ENCODE results near the gene GAS7. TPM values are rescaled to one million over a fixed set of nuclear protein-coding genes. Genes with fewer than 3 reads are reported as not detected.
A peak's percentile ranks its signal among the peaks of the same experiment; 100 is the strongest.

The GAS7 gene
- total and polyA plus RNA-seq, 12 donors = 19.8 to 111 (median 61.8) TPM

- intact Hi-C loops (cut with DNase I) = no loop called here
- TF ChIP-seq CTCF (IDR thresholded peaks at IDR 0.05) = no peak
- Histone ChIP-seq H3K36me3 (no peaks in the 10 kb centered on the region), H3K27me3 (peaks cover 0 to 9% (median 0%) of the 10 kb centered on the region in 7 donors), H3K27ac (no peak overlapping the region), H3K9me3 (peaks cover 0 to 5% (median 0%) of the 10 kb centered on the region in 11 donors), H3K4me1 (peaks cover 0 to 39% (median 17%) of the 10 kb centered on the region in 9 donors), H3K4me3 (no peak overlapping the region)
- peak in 1 of 8 donors; percentile 50 for ATAC-seq
- DNase-seq = no peak
- 74 to 79% methylated on average over 4 of the region's 4 CpGs for WGBS, 2 donors
Measured at GRCh38 chr17:10169290-10169689, 29.1 kb downstream of the GAS7 start.

- WGBS, 2 donors = 85 to 92% methylated on average over 7 of the region's 7 CpGs
- intact Hi-C loops (cut with DNase I) = no loop called here
Measured at GRCh38 chr17:10166176-10166935, 32.0 kb downstream of the GAS7 start.

DNA sequence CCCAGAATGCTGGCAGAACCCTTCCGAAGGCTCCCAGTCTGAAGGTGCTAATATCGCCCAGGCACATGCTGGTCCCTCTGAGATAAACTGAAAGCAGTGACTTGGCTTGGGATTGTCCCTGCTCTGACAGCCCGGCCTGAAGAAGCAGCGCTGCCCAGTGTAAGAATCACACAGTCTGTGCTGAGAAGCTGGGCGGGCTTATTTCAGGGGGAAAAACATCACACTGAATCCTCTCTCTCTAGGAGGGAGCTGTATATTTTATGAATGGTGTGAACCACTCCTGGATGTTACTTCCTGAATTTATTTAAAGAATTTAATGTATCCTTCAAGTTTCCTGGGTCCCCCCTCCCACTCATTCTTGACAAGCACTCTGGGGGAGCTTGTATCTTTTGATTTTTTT lies 36.3 kb downstream of the GAS7 start:
- no peak overlapping the region for H3K4me3 ChIP-seq
- no peak for DNase-seq
- intact Hi-C loops (cut with DNase I) = no loop called here
- 48 to 64% methylated on average over 5 of the region's 5 CpGs for WGBS, 2 donors
- H3K36me3 ChIP-seq = no peaks in the 10 kb centered on the region
- peak overlapping the region in 6 of 10 donors; percentile 2 to 53 (median 26) for H3K27ac ChIP-seq
- no peak for TF ChIP-seq CTCF (IDR thresholded peaks at IDR 0.05)
- ATAC-seq = peak in 7 of 8 donors; percentile 52 to 82 (median 73)
- no peaks in the 10 kb centered on the region for H3K27me3 ChIP-seq
- no peaks in the 10 kb centered on the region for H3K9me3 ChIP-seq
- peaks cover 0 to 19% (median 0%) of the 10 kb centered on the region in 9 donors for H3K4me1 ChIP-seq

More at GRCh38 chr17:10166176-10166935, 32.0 kb downstream of the GAS7 start:
- no peak for TF ChIP-seq CTCF (IDR thresholded peaks at IDR 0.05)
- no peaks in the 10 kb centered on the region for H3K36me3 ChIP-seq
- no peak overlapping the region for H3K27ac ChIP-seq
- ATAC-seq (no peak), DNase-seq (no peak)
- peaks cover 0 to 9% (median 0%) of the 10 kb centered on the region in 7 donors for H3K27me3 ChIP-seq
- H3K4me3 ChIP-seq = no peak overlapping the region
- H3K4me1 ChIP-seq = peaks cover 0 to 30% (median 8%) of the 10 kb centered on the region in 9 donors
- no peaks in the 10 kb centered on the region for H3K9me3 ChIP-seq

DNA sequence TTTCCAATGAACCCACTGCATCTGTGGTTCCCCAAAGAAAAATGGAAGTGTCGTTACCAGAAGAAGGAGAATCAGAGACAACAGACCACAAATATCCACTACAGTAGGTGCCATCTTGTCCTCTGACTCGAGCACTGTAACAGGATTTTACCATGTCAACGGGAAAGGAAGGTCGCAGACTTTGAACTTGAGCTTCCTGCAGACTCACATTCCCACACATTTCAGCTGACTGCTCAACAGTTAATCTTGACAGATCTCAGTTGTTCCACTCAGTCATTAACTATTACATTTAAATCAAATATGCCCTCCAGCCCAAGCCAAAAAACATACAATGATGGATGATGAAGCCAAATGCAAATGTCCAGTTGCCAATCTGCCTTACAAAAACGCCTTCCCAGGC lies 37.0 kb downstream of the GAS7 start:
- 56 to 73% methylated on average over 5 of the region's 5 CpGs for WGBS, 2 donors
- Histone ChIP-seq H3K27me3 (no peaks in the 10 kb centered on the region), H3K9me3 (no peaks in the 10 kb centered on the region), H3K4me1 (peaks cover 0 to 26% (median 3%) of the 10 kb centered on the region in 9 donors), H3K4me3 (no peak overlapping the region), H3K27ac (peak overlapping the region in 1 of 10 donors; percentile 53), H3K36me3 (no peaks in the 10 kb centered on the region)
- DNase-seq = no peak
- TF ChIP-seq CTCF (IDR thresholded peaks at IDR 0.05) = no peak
- ATAC-seq = no peak
- intact Hi-C loops (cut with DNase I) = no loop called here

Measured in heart right ventricle (tissue), 16 donors.